Erythroblast (primary cell): ENCODE results near the gene NTM.

Experiments used
- GATA1 ChIP-seq: IDR thresholded peaks from 2 replicates; pipeline ENCODE4 v1.6.1; 2011; ENCODE audit warnings: low read depth, mild to moderate bottlenecking, control low read depth, low read length, moderate library complexity
- POLR2A ChIP-seq: IDR thresholded peaks from 2 replicates; pipeline ENCODE4 v1.6.1; 2011; ENCODE audit warnings: mild to moderate bottlenecking, low read length

DNA sequence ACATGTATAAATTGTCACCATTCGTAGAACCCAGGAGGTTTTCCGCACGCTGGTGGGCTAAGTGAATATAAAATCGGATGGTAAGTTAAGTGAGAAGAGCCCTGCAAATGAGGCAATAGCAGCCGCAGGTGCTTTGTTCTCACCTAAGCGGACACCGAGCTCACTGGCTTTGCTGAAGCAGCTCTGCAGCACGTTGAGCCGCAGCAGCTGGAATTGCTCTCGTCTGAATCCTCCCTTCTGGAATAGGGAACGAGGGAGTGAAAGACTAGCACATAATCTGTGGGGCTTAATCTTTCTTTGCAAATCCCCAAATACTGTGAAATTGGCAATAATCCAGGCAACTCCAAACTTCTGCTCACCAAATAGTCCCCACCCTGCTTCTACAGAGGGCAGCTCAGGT, 488.1 kb downstream of the NTM start:
- no peak for TF ChIP-seq POLR2A
- no peak for TF ChIP-seq GATA1
